HT-29 (cell line): Measurements from ENCODE around the gene XRCC6. TPM values are rescaled to one million over a fixed set of nuclear protein-coding genes. Genes with fewer than 3 reads are reported as not detected.
A peak's percentile ranks its signal among the peaks of the same experiment; 100 is the strongest.
"Not testable (repeated sequence)": the region's sequence is repeated elsewhere in the genome, so short reads cannot be mapped to it uniquely, and the experiment has no call there.

Experiments
- DNase-seq: peaks from one replicate; pipeline ENCODE4 v3.0.0-alpha.2; 2015; ENCODE audit warnings: low spot score
- total RNA-seq: library from RNA; depleted of rRNA; stranded (reverse); fragments of >200 nt; shearing (Covaris generic); gene quantifications from 2 replicates; pipeline ENCODE4 v1.2.3, GENCODE V29; 2014; rRNA removed

XRCC6 gene
- total RNA-seq, result 212 and 262 TPM in 2 replicates

GRCh38 chr22:41621099-41621910, at the start of gene XRCC6:
Gene XRCC6 (plus strand): TSS chr22:41621295. CDS start chr22:41622005, 710 bp downstream.
- DNase-seq, result peak; percentile 98

- DNase-seq, result no peak
Measured at GRCh38 chr22:41571786-41572185, 49.3 kb upstream of the XRCC6 start.

- DNase-seq, result not testable (repeated sequence)
Measured at GRCh38 chr22:41572305-41572704, 48.8 kb upstream of the XRCC6 start.

GRCh38 chr22:41573677-41574076, 47.4 kb upstream of the XRCC6 start:
- no peak for DNase-seq

GRCh38 chr22:41574847-41575381, 46.2 kb upstream of the XRCC6 start:
- no peak for DNase-seq

- no peak for DNase-seq
Measured at GRCh38 chr22:41575533-41575932, 45.6 kb upstream of the XRCC6 start.

GRCh38 chr22:41576877-41577276, 44.2 kb upstream of the XRCC6 start:
- peak; percentile 78 for DNase-seq

- DNase-seq, result no peak
Measured at GRCh38 chr22:41578114-41578513, 43.0 kb upstream of the XRCC6 start.

GRCh38 chr22:41578818-41579217, 42.3 kb upstream of the XRCC6 start:
- DNase-seq, result no peak

- DNase-seq, result no peak
Measured at GRCh38 chr22:41579297-41579996, 41.6 kb upstream of the XRCC6 start.

- DNase-seq, result no peak
Measured at GRCh38 chr22:41579997-41580355, 41.1 kb upstream of the XRCC6 start.

GRCh38 chr22:41582694-41583093, 38.4 kb upstream of the XRCC6 start:
- DNase-seq, result no peak

- DNase-seq, result no peak
Measured at GRCh38 chr22:41584881-41585280, 36.2 kb upstream of the XRCC6 start.

GRCh38 chr22:41585898-41586297, 35.2 kb upstream of the XRCC6 start:
- no peak for DNase-seq

GRCh38 chr22:41587347-41587723, 33.8 kb upstream of the XRCC6 start:
- no peak for DNase-seq

- peak; percentile 98 for DNase-seq
Measured at GRCh38 chr22:41589391-41590241, 31.5 kb upstream of the XRCC6 start, which contains the start of gene PMM1. Gene PMM1 (minus strand): TSS chr22:41589840. CDS start chr22:41589805, 35 bp downstream.

GRCh38 chr22:41593336-41593960, 27.6 kb upstream of the XRCC6 start:
- not testable (repeated sequence) for DNase-seq

- no peak for DNase-seq
Measured at GRCh38 chr22:41595703-41596102, 25.4 kb upstream of the XRCC6 start.

GRCh38 chr22:41596776-41597634, 24.1 kb upstream of the XRCC6 start:
- DNase-seq, result peak; percentile 76

- no peak for DNase-seq
Measured at GRCh38 chr22:41597635-41597953, 23.5 kb upstream of the XRCC6 start.
